Measurements from ENCODE around the gene PREP.
"Not testable (repeated sequence)": the region's sequence is repeated elsewhere in the genome, so short reads cannot be mapped to it uniquely, and the experiment has no call there.

Gene PREP

DNA sequence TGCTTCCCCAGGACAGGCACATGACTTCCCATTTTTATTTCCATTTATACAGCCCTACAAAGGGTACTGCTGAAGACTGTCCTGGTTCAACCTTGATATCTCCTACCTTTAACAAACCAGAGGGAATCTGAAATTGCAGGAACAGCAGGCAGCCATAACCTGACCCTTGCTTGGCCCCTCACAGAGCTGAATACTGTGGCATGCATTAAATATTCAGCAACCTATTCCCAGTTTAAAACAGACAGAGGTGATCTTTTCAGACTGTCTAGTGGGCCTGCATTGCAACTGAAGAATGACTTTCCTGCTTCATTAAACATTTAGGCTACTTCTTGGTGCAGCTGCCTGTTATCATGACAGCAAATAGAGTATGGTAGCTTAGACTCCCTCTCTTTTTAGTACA lies 146.3 kb downstream of the PREP start:
- Histone ChIP-seq H3K9me3 (ENCODE audit: control insufficient read depth, insufficient read depth, low read length) (no peaks in the 10 kb centered on the region), H3K36me3 (ENCODE audit: control insufficient read depth, insufficient read depth, low read length) (no peaks in the 10 kb centered on the region), H3K4me3 (ENCODE audit: low read depth, low read length) (no peak overlapping the region), H3K4me1 (ENCODE audit: control insufficient read depth, insufficient read depth, low read length) (peaks cover 9% of the 10 kb centered on the region), H3K9ac (ENCODE audit: low read depth, low read length) (no peak overlapping the region), H3K27me3 (ENCODE audit: control insufficient read depth, insufficient read depth, low read length) (no peaks in the 10 kb centered on the region)

DNA sequence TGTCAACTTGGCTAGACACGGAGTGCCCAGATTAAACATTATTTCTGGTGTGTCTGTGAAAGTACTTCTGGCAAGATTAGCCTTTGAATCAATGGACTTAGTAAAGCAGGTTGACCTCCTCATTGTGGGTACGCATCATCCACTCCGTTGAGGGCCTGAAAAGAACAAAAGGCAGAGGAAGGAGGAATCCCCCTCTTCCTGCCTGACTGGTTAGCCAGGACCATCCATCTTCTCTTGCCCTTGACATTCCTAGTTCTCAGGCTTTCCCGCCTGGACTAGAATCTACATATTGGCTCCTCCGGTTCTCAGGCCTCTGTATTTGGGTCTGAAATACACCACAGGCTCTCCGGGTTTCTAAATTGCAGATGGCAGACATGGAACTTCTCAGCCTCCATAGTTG lies 149.1 kb downstream of the PREP start:
- no peak overlapping the region for H3K9ac ChIP-seq (ENCODE audit: low read depth, low read length)
- H3K4me1 ChIP-seq (ENCODE audit: control insufficient read depth, insufficient read depth, low read length) = no peaks in the 10 kb centered on the region
- H3K4me3 ChIP-seq (ENCODE audit: low read depth, low read length) = no peak overlapping the region
- no peaks in the 10 kb centered on the region for H3K36me3 ChIP-seq (ENCODE audit: control insufficient read depth, insufficient read depth, low read length)
- H3K27me3 ChIP-seq (ENCODE audit: control insufficient read depth, insufficient read depth, low read length) = no peaks in the 10 kb centered on the region
- H3K9me3 ChIP-seq (ENCODE audit: control insufficient read depth, insufficient read depth, low read length) = no peaks in the 10 kb centered on the region

DNA sequence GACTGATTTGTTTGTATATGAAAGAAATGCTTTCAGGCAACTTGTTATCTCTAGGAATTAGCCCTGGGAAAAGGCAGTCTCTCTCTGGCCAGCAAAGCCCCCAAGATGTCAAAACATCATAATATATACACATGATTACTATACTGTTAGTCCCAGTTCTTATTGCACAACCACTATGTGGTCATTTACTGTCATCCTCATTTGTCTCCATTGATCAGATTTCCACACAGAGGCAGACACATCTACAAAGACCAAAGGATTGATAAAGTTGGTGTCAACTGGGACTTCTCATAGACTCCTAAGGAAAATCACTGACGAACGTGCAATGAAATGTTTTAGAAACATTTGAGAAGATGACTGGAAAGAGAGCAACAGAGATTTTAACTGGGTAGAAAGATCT lies 151.2 kb downstream of the PREP start:
- Histone ChIP-seq H3K27me3 (ENCODE audit: control insufficient read depth, insufficient read depth, low read length) (no peaks in the 10 kb centered on the region), H3K36me3 (ENCODE audit: control insufficient read depth, insufficient read depth, low read length) (no peaks in the 10 kb centered on the region), H3K9me3 (ENCODE audit: control insufficient read depth, insufficient read depth, low read length) (no peaks in the 10 kb centered on the region), H3K9ac (ENCODE audit: low read depth, low read length) (no peak overlapping the region), H3K4me1 (ENCODE audit: control insufficient read depth, insufficient read depth, low read length) (no peaks in the 10 kb centered on the region), H3K4me3 (ENCODE audit: low read depth, low read length) (no peak overlapping the region)

DNA sequence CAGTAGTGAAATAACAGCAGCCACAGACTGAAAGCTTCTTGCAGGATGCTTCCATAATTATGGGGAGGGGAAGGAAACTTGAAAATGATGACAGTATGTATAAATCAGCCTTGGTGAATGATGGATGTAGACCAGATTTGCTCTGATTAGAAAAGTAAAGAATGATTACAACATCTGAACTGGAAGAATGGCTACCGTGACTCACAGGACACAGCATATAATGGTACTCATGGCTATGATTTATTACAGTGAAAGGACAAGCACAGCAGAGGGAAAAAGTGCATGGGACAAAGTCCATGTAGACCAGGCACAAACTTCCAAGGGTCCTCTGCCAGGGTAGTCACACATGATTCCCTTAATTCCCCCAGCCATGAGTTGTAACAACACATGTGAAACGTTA lies 152.3 kb downstream of the PREP start:
- H3K9ac ChIP-seq (ENCODE audit: low read depth, low read length) = no peak overlapping the region
- H3K4me1 ChIP-seq (ENCODE audit: control insufficient read depth, insufficient read depth, low read length) = no peaks in the 10 kb centered on the region
- no peaks in the 10 kb centered on the region for H3K9me3 ChIP-seq (ENCODE audit: control insufficient read depth, insufficient read depth, low read length)
- no peaks in the 10 kb centered on the region for H3K36me3 ChIP-seq (ENCODE audit: control insufficient read depth, insufficient read depth, low read length)
- H3K4me3 ChIP-seq (ENCODE audit: low read depth, low read length) = no peak overlapping the region
- H3K27me3 ChIP-seq (ENCODE audit: control insufficient read depth, insufficient read depth, low read length) = no peaks in the 10 kb centered on the region

DNA sequence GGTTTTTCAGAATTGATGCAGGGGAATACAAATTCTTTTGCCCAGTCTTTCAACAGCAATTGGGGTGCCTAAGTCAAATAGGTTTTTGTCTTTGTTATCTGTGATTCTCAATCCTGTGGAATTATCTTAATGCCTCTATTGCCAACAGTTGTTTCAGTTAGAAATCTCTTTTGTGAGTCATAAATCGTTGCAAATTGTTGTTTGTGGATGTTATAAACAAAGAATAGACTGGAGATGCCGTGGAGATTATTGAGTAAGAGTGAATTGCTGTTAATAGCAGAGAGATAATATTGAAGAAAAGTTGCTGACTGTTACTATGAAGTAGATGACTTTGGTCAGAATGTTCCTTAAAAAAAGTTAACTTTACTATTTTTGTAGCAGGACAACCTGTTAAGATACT lies 159.4 kb downstream of the PREP start:
- peaks cover 3% of the 10 kb centered on the region for H3K36me3 ChIP-seq (ENCODE audit: control insufficient read depth, insufficient read depth, low read length)
- peaks cover 4% of the 10 kb centered on the region for H3K9me3 ChIP-seq (ENCODE audit: control insufficient read depth, insufficient read depth, low read length)
- H3K4me1 ChIP-seq (ENCODE audit: control insufficient read depth, insufficient read depth, low read length) = no peaks in the 10 kb centered on the region
- H3K4me3 ChIP-seq (ENCODE audit: low read depth, low read length) = no peak overlapping the region
- H3K9ac ChIP-seq (ENCODE audit: low read depth, low read length) = no peak overlapping the region
- H3K27me3 ChIP-seq (ENCODE audit: control insufficient read depth, insufficient read depth, low read length) = no peaks in the 10 kb centered on the region

DNA sequence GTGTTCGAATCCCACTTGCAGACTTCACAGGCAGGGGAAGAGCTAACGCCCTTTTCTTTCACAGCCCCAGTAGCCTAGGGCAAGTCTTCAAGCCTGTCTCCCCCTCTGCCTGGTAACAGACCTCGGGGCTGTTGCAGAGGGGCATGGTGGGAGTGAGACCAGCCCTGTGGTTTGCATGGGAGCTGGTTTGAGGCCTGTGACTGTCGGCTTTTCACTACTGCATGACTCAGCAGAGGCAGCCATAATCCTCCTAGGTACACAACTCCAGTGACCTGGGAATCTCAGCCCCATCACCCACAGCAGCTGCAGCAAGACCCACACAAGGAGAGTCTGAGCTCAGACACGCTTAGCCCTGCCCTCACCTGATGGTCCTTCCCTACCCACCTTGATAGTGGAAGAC lies 167.7 kb downstream of the PREP start:
- H3K36me3 ChIP-seq (ENCODE audit: control insufficient read depth, insufficient read depth, low read length) = no peaks in the 10 kb centered on the region
- no peak overlapping the region for H3K4me3 ChIP-seq (ENCODE audit: low read depth, low read length)
- H3K4me1 ChIP-seq (ENCODE audit: control insufficient read depth, insufficient read depth, low read length) = peaks cover 2% of the 10 kb centered on the region
- H3K27me3 ChIP-seq (ENCODE audit: control insufficient read depth, insufficient read depth, low read length) = no peaks in the 10 kb centered on the region
- no peak overlapping the region for H3K9ac ChIP-seq (ENCODE audit: low read depth, low read length)
- H3K9me3 ChIP-seq (ENCODE audit: control insufficient read depth, insufficient read depth, low read length) = no peaks in the 10 kb centered on the region

DNA sequence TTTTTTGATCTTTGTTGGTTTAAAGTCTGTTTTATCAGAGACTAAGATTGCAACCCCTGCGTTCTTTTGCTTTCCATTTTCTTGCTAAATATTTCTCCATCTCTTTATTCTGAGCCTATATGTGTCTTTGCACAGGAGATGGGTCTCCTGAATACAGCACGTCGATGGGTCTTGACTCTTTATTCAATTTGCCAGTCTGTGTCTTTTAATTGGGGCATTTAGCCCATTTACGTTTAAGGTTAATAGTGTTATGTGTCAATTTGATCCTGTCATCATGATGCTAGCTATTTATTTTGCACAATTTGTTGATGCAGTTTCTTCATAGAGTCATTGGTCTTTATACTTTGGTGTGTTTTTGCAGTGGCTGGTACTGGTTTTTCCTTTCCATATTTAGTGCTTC lies 171.1 kb downstream of the PREP start:
- not testable (repeated sequence) for H3K9ac ChIP-seq (ENCODE audit: low read depth, low read length); H3K27me3 ChIP-seq (ENCODE audit: control insufficient read depth, insufficient read depth, low read length); H3K4me1 ChIP-seq (ENCODE audit: control insufficient read depth, insufficient read depth, low read length); H3K36me3 ChIP-seq (ENCODE audit: control insufficient read depth, insufficient read depth, low read length); H3K9me3 ChIP-seq (ENCODE audit: control insufficient read depth, insufficient read depth, low read length); H3K4me3 ChIP-seq (ENCODE audit: low read depth, low read length)
